ENCODE data around the gene SAMD1. TPM values are rescaled to one million over a fixed set of nuclear protein-coding genes. Genes with fewer than 3 reads are reported as not detected.
A peak's percentile ranks its signal among the peaks of the same experiment; 100 is the strongest.

Gene SAMD1
- polyA plus RNA-seq, 3 donors, result 0.78 to 19.4 (median 1.4) TPM

GRCh38 chr19:14053500-14053899 is 37.1 kb downstream of the SAMD1 start:
- 94% methylated on average over 11 of the region's 11 CpGs for WGBS (ENCODE audit: insufficient coverage)
- Mint-ChIP-seq H3K9me3 (peaks cover 5 to 16% (median 10%) of the 10 kb centered on the region in 7 donors), H3K27me3 (ENCODE audit: low read depth in 3 of 3) (peaks cover 40 to 46% (median 43%) of the 10 kb centered on the region in 3 donors), H3K4me3 (no peak overlapping the region), H3K27ac (no peak overlapping the region), H3K4me1 (peaks cover 16% of the 10 kb centered on the region), H3K36me3 (peaks cover 44 to 45% of the 10 kb centered on the region in 2 donors)
- H4K20me1 ChIP-seq (ENCODE audit: insufficient read depth, low read length), result peaks cover 8% of the 10 kb centered on the region
- H3K27me3 ChIP-seq (ENCODE audit: control insufficient read depth in 2 of 2, insufficient read depth in 2 of 2, low read length in 2 of 2), result peaks cover 9 to 28% of the 10 kb centered on the region in 2 donors
- TF ChIP-seq CTCF (IDR thresholded peaks at IDR 0.05), result no peak
- H3K4me3 ChIP-seq (replicated peaks in 1 of 3; ENCODE audit: low read depth in 2 of 3, low read length in 3 of 3), result no peak overlapping the region
- peaks cover 5 to 6% of the 10 kb centered on the region in 2 donors for H3K4me1 ChIP-seq (ENCODE audit: control insufficient read depth in 1 of 2, insufficient read depth in 2 of 2, low read length in 2 of 2)
- intact Hi-C loops (cut with micrococcal nuclease), result no loop called here
- no peak overlapping the region for H3K4me2 ChIP-seq (replicated peaks; ENCODE audit: extremely low read depth, low read length, poor library complexity, severe bottlenecking)
- no peaks in the 10 kb centered on the region for H3K79me2 ChIP-seq (ENCODE audit: insufficient read depth, low read length)
- H3K27ac ChIP-seq (ENCODE audit: low read depth in 1 of 2, low read length in 2 of 2), result no peak overlapping the region
- DNase-seq, result no peak
- no peak overlapping the region for H2AFZ ChIP-seq (ENCODE audit: insufficient read depth, low read depth, low read length, poor library complexity, severe bottlenecking)
- H3K9ac ChIP-seq (ENCODE audit: insufficient read depth, low read length, poor library complexity, severe bottlenecking), result no peak overlapping the region
- peaks cover 37 to 46% of the 10 kb centered on the region in 2 donors for H3K36me3 ChIP-seq (replicated peaks in 1 of 2; ENCODE audit: control insufficient read depth in 1 of 2, insufficient read depth in 2 of 2, low read length in 2 of 2)
- peaks cover 5 to 10% of the 10 kb centered on the region in 2 donors for H3K9me3 ChIP-seq (replicated peaks in 1 of 2; ENCODE audit: control insufficient read depth in 1 of 2, insufficient read depth in 1 of 2, low read length in 2 of 2)

- peaks cover 12% of the 10 kb centered on the region for H3K4me1 Mint-ChIP-seq
- intact Hi-C loops (cut with micrococcal nuclease), result no loop called here
- no peak overlapping the region for H3K4me3 Mint-ChIP-seq
- Histone ChIP-seq H3K27me3 (ENCODE audit: control insufficient read depth in 2 of 2, insufficient read depth in 2 of 2, low read length in 2 of 2) (peaks cover 4 to 23% of the 10 kb centered on the region in 2 donors), H3K4me3 (replicated peaks in 1 of 3; ENCODE audit: low read depth in 2 of 3, low read length in 3 of 3) (no peak overlapping the region), H2AFZ (ENCODE audit: insufficient read depth, low read depth, low read length, poor library complexity, severe bottlenecking) (no peak overlapping the region), H3K36me3 (replicated peaks in 1 of 2; ENCODE audit: control insufficient read depth in 1 of 2, insufficient read depth in 2 of 2, low read length in 2 of 2) (peaks cover 37 to 49% of the 10 kb centered on the region in 2 donors), H3K4me2 (replicated peaks; ENCODE audit: extremely low read depth, low read length, poor library complexity, severe bottlenecking) (no peak overlapping the region), H3K9ac (ENCODE audit: insufficient read depth, low read length, poor library complexity, severe bottlenecking) (no peak overlapping the region), H3K9me3 (replicated peaks in 1 of 2; ENCODE audit: control insufficient read depth in 1 of 2, insufficient read depth in 1 of 2, low read length in 2 of 2) (peaks cover 5 to 10% of the 10 kb centered on the region in 2 donors), H3K4me1 (ENCODE audit: control insufficient read depth in 1 of 2, insufficient read depth in 2 of 2, low read length in 2 of 2) (peaks cover 4 to 5% of the 10 kb centered on the region in 2 donors), H4K20me1 (ENCODE audit: insufficient read depth, low read length) (peaks cover 8% of the 10 kb centered on the region), H3K79me2 (ENCODE audit: insufficient read depth, low read length) (no peaks in the 10 kb centered on the region), H3K27ac (ENCODE audit: low read depth in 1 of 2, low read length in 2 of 2) (no peak overlapping the region)
- no peak for DNase-seq
- H3K27ac Mint-ChIP-seq, result peak overlapping the region in 1 of 7 donors; percentile 9
- H3K27me3 Mint-ChIP-seq (ENCODE audit: low read depth in 3 of 3), result peaks cover 36 to 42% (median 39%) of the 10 kb centered on the region in 3 donors
- WGBS (ENCODE audit: insufficient coverage), result 96% methylated on average over 3 of the region's 3 CpGs
- no peak for TF ChIP-seq CTCF (IDR thresholded peaks at IDR 0.05)
- H3K9me3 Mint-ChIP-seq, result peaks cover 5 to 13% (median 10%) of the 10 kb centered on the region in 7 donors
- H3K36me3 Mint-ChIP-seq, result peaks cover 44 to 50% of the 10 kb centered on the region in 2 donors
Observed at GRCh38 chr19:14053032-14053431, 37.5 kb downstream of the SAMD1 start.
